ENCODE measurements around the gene PEDS1.

Gene PEDS1

GRCh38 chr20:50116368-50116999 is 37.0 kb downstream of the PEDS1 start:
- no peak for TF ChIP-seq CTCF (IDR thresholded peaks at IDR 0.05; ENCODE audit: poor library complexity, severe bottlenecking)
- H3K27me3 ChIP-seq (ENCODE audit: insufficient read depth, poor library complexity, severe bottlenecking): no peaks in the 10 kb centered on the region
- H3K4me1 ChIP-seq (ENCODE audit: insufficient read depth, poor library complexity, severe bottlenecking): peaks cover 17% of the 10 kb centered on the region
- peak overlapping the region; percentile 35 for H3K4me3 ChIP-seq (ENCODE audit: severe bottlenecking)
- ATAC-seq (ENCODE audit: low read depth) (no peak), DNase-seq (ENCODE audit: low spot score) (peak; percentile 62)
- peak overlapping the region; percentile 26 for H3K27ac ChIP-seq (ENCODE audit: poor library complexity, severe bottlenecking)
- H3K36me3 ChIP-seq (ENCODE audit: low read depth): no peaks in the 10 kb centered on the region; the same call in 1 of the 2 replicates
- H3K9me3 ChIP-seq (ENCODE audit: severe bottlenecking): no peaks in the 10 kb centered on the region

DNA sequence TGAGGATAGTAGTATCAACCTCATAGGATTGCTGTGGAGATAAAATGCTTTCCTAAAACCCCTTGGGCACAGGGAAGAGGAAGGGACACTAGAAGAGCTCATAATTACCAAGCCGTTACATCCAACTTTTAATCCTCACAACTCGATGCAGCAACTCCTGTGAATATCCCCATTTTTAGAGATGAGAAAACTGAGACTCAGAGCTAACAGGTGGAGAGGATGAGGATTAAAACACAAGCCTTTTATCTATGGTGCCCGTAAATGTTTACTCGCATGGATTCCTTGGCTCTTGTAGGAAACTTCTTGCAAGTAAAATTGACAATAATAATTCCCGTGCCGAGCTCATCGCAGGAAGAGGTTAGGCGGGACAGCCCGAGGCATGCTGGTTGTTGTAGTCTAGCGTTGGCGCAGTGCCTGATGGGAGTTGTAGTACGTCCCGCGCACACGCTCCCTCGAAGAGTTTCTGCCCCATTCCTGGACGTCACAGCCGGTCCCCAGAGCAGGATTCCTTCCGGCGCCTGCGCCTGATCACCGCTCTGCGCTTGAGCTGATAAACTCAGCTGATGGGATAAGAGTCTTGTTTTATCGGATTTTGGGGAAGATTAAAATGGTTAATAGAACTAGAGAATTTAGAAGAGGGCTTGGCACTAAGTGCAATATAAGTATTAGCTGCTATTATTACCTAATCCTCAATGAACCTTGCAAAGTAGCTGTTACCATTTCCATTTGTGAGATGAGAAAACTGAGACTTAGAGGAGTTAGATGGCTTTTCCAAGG is 37.7 kb downstream of the PEDS1 start:
- DNase-seq (ENCODE audit: low spot score): peak; percentile 100
- Histone ChIP-seq H3K4me1 (ENCODE audit: insufficient read depth, poor library complexity, severe bottlenecking) (peaks cover 21% of the 10 kb centered on the region), H3K27ac (ENCODE audit: poor library complexity, severe bottlenecking) (peak overlapping the region; percentile 26), H3K27me3 (ENCODE audit: insufficient read depth, poor library complexity, severe bottlenecking) (no peaks in the 10 kb centered on the region), H3K9me3 (ENCODE audit: severe bottlenecking) (no peaks in the 10 kb centered on the region), H3K4me3 (ENCODE audit: severe bottlenecking) (peak overlapping the region; percentile 35), H3K36me3 (ENCODE audit: low read depth) (peaks cover 6% of the 10 kb centered on the region)
- ATAC-seq (ENCODE audit: low read depth): peak; percentile 78
- TF ChIP-seq CTCF (IDR thresholded peaks at IDR 0.05; ENCODE audit: poor library complexity, severe bottlenecking): no peak

DNA sequence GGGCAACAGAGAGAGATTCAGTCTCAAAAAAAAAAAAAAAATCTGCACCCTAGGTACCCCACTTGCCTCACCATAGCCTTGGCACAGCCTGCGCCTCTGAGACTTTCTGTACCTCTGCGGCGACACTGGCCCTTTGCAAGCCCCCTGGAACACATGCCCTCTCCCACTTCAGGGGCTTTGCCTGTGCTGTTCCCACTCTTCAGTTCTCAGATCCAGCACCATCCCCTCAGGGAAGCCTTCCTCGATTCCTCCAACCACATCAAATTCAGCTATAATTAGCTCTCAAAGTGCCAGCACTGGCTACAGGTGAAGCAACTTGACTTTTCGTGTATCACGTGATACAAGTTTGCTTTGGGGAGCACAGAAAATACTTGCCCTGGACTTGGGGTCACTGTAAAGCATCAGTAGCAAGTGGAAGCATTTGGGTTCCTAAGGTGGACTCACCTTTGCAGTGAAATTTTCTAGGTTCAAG is 38.4 kb downstream of the PEDS1 start:
- Histone ChIP-seq H3K27me3 (ENCODE audit: insufficient read depth, poor library complexity, severe bottlenecking) (no peaks in the 10 kb centered on the region), H3K9me3 (ENCODE audit: severe bottlenecking) (no peaks in the 10 kb centered on the region), H3K36me3 (ENCODE audit: low read depth) (peaks cover 9% of the 10 kb centered on the region), H3K27ac (ENCODE audit: poor library complexity, severe bottlenecking) (peak overlapping the region; percentile 26), H3K4me1 (ENCODE audit: insufficient read depth, poor library complexity, severe bottlenecking) (peaks cover 28% of the 10 kb centered on the region), H3K4me3 (ENCODE audit: severe bottlenecking) (peak overlapping the region; percentile 35)
- DNase-seq (ENCODE audit: low spot score): peak; percentile 72
- no peak for TF ChIP-seq CTCF (IDR thresholded peaks at IDR 0.05; ENCODE audit: poor library complexity, severe bottlenecking)
- ATAC-seq (ENCODE audit: low read depth): no peak

DNA sequence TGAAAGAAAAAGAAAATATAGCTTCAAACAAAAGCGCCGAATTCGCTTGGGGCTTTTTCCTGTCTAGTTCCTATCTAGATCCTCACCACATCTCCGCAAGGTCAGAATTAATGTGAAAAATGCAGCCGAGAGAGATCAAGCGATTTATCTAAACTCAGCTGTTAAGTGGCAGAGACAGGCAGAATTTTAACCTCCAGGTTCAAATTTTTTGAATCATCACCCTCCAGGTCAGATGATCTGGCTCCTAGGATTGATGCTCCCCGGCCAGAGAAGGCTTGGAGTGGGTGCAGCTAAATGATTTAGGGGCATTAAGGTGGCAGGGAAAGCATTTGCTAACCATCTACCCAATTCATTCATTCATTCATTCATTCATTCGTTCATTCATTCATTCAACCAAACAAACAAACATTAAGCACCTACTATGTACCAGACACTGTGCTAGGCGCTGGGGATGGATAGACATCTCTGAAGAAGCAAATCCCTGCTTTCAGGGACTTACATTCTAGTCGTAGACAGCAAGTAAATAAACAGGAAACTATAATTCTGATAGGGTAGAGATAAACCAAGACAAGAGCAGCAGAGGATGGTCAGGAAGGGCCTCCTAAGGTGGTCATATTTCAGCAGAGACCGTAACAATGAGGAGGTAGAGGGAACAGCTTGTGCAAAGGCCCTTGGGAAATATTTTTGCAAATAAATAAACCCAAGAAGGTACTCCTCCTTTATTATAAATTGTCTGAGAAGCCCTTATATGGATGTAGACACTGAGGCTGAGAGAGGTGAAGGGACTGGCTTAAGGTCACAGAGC is 39.9 kb downstream of the PEDS1 start:
- DNase-seq (ENCODE audit: low spot score): peak; percentile 43
- Histone ChIP-seq H3K4me3 (ENCODE audit: severe bottlenecking) (peak overlapping the region; percentile 99), H3K27me3 (ENCODE audit: insufficient read depth, poor library complexity, severe bottlenecking) (no peaks in the 10 kb centered on the region), H3K9me3 (ENCODE audit: severe bottlenecking) (no peaks in the 10 kb centered on the region), H3K4me1 (ENCODE audit: insufficient read depth, poor library complexity, severe bottlenecking) (peaks cover 35% of the 10 kb centered on the region), H3K27ac (ENCODE audit: poor library complexity, severe bottlenecking) (peak overlapping the region; percentile 81), H3K36me3 (ENCODE audit: low read depth) (peaks cover 18% of the 10 kb centered on the region)
- ATAC-seq (ENCODE audit: low read depth): no peak
- no peak for TF ChIP-seq CTCF (IDR thresholded peaks at IDR 0.05; ENCODE audit: poor library complexity, severe bottlenecking)
